ENCODE measurements around the gene OR10C1. TPM values are rescaled to one million over a fixed set of nuclear protein-coding genes. Genes with fewer than 3 reads are reported as not detected.

The OR10C1 gene
- total RNA-seq, 4 donors from 2014 or later, result not detected

DNA sequence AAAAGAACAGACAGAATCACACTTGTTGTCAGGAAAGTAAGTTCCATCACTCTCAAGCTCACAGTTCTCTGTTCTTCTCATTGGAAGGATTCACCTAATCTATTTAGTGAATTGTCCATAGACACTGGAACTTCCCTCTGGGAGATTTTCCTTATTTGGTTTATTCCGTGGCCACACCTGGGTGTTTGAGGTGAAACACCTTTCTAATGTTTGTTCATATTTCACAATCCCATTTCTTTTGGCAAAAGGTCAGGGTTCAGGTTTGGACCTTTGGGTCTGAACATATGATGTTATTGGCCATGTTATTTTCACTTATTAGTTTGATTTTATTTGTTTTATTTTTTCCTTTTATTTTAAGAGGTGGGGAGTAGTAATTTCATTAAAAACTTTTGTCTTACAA is 44.6 kb downstream of the OR10C1 start:
- DNase-seq, result no peak
- H3K4me1 ChIP-seq, result no peaks in the 10 kb centered on the region
- H3K27me3 ChIP-seq, result no peaks in the 10 kb centered on the region
- H3K27ac ChIP-seq, result no peak overlapping the region
- intact Hi-C loops (cut with DNase I; ENCODE audit: low total_unique reads), result no loop called here
- H3K9me3 ChIP-seq, result no peaks in the 10 kb centered on the region
- no peak for TF ChIP-seq POLR2AphosphoS5 (IDR thresholded peaks at IDR 0.05)
- TF ChIP-seq EP300 (IDR thresholded peaks at IDR 0.05; ENCODE audit: low read depth), result no peak
- no peak for TF ChIP-seq POLR2A (IDR thresholded peaks at IDR 0.05)
- TF ChIP-seq, protein P1, sequence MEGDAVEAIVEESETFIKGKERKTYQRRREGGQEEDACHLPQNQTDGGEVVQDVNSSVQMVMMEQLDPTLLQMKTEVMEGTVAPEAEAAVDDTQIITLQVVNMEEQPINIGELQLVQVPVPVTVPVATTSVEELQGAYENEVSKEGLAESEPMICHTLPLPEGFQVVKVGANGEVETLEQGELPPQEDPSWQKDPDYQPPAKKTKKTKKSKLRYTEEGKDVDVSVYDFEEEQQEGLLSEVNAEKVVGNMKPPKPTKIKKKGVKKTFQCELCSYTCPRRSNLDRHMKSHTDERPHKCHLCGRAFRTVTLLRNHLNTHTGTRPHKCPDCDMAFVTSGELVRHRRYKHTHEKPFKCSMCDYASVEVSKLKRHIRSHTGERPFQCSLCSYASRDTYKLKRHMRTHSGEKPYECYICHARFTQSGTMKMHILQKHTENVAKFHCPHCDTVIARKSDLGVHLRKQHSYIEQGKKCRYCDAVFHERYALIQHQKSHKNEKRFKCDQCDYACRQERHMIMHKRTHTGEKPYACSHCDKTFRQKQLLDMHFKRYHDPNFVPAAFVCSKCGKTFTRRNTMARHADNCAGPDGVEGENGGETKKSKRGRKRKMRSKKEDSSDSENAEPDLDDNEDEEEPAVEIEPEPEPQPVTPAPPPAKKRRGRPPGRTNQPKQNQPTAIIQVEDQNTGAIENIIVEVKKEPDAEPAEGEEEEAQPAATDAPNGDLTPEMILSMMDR (IDR thresholded peaks at IDR 0.05), result no peak
- H3K36me3 ChIP-seq, result no peaks in the 10 kb centered on the region
- in situ Hi-C loops (cut with MboI; ENCODE audit: low pct_ligation_motif_present in 1 of 4, low pct_unique_long_range_greater_than_20kb in 1 of 4, low sequenced_read_pairs in 3 of 4), result no loop called here
- 43 to 55% methylated on average over 1 of the region's 1 CpG for WGBS, 2 donors (ENCODE audit: low coverage in 1 of 2)
- H3K4me3 ChIP-seq, result no peak overlapping the region

DNA sequence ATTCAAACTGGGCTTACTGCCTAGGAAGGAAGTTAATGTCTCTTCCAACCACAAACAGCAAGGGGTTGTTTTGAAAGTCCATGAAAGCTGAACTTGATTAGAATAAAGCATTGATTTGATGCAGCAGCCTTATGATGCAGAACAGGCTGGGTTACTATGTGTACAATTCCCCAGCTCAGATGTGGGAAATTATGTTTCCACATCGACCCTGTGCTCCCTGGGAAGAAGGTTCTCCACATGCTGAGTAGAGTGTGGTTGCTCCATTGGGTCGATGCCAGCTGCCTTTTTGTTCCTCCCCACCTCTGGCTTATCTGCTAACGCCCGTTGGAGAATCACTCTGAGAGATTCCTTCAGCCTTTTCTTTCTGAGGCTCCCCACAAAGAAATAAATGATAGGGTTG is 47.5 kb downstream of the OR10C1 start:
- WGBS, 2 donors (ENCODE audit: low coverage in 1 of 2), result 54% methylated on average over 4 of the region's 4 CpGs; no CpG with 5 or more reads in 1 of the 2 donors
- intact Hi-C loops (cut with DNase I; ENCODE audit: low total_unique reads), result no loop called here
- no peaks in the 10 kb centered on the region for H3K36me3 ChIP-seq
- H3K9me3 ChIP-seq, result no peaks in the 10 kb centered on the region
- DNase-seq, result no peak
- H3K4me1 ChIP-seq, result no peaks in the 10 kb centered on the region
- no peaks in the 10 kb centered on the region for H3K27me3 ChIP-seq
- H3K27ac ChIP-seq, result no peak overlapping the region
- no peak overlapping the region for H3K4me3 ChIP-seq
- TF ChIP-seq POLR2AphosphoS5 (IDR thresholded peaks at IDR 0.05), result no peak
- TF ChIP-seq POLR2A (IDR thresholded peaks at IDR 0.05), result no peak
- TF ChIP-seq, protein P1 (IDR thresholded peaks at IDR 0.05), result no peak
- no peak for TF ChIP-seq EP300 (IDR thresholded peaks at IDR 0.05; ENCODE audit: low read depth)
- in situ Hi-C loops (cut with MboI; ENCODE audit: low pct_ligation_motif_present in 1 of 4, low pct_unique_long_range_greater_than_20kb in 1 of 4, low sequenced_read_pairs in 3 of 4), result no loop called here

DNA sequence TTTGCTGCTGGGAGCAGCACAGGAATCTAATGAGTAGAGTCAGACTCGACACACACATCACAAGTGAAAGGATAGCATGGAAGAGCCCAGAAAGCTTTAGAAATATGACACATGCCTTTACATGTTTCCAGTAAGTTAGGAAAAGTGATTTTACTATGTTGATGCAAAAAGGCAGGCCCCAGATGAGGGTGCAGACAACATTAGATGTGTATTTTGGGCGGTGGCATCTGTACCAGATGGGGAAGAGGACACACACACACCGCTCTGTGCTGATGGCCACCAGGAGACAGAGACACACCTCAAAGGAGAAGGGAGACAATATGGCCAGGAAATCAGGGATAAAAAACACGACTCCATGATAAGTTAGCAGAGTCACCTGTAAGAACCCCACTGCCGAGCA is 48.0 kb downstream of the OR10C1 start:
- no peak for DNase-seq
- TF ChIP-seq POLR2AphosphoS5 (IDR thresholded peaks at IDR 0.05) (no peak), EP300 (IDR thresholded peaks at IDR 0.05; ENCODE audit: low read depth) (no peak), POLR2A (IDR thresholded peaks at IDR 0.05) (no peak)
- TF ChIP-seq, protein P1 (IDR thresholded peaks at IDR 0.05), result no peak
- Histone ChIP-seq H3K27ac (no peak overlapping the region), H3K4me3 (no peak overlapping the region), H3K4me1 (no peaks in the 10 kb centered on the region), H3K27me3 (no peaks in the 10 kb centered on the region), H3K36me3 (no peaks in the 10 kb centered on the region), H3K9me3 (no peaks in the 10 kb centered on the region)
- in situ Hi-C loops (cut with MboI; ENCODE audit: low pct_ligation_motif_present in 1 of 4, low pct_unique_long_range_greater_than_20kb in 1 of 4, low sequenced_read_pairs in 3 of 4) (no loop called here), intact Hi-C loops (cut with DNase I; ENCODE audit: low total_unique reads) (no loop called here)
- WGBS, 2 donors (ENCODE audit: low coverage in 1 of 2), result 77 to 89% methylated on average over 5 of the region's 5 CpGs

DNA sequence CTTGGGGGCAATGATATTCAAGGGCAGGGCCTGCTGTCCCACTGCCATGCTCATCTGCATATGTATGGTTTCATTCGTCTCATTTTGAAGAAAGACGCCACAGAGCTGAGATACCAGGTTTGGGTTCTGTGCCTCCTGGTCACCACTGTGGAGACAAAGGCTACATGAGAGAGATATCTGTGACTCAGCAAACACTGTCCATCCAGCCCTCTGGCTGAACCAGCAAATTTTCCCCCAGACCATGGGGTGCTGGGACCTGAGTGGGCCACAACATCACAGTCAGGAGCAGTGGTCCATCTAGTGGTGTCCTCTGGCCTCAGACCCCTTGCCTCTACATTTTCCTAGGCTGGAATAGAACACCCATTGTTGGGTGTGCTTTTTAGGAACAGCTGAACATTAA is 48.6 kb downstream of the OR10C1 start, which contains the start of gene MAS1L:
MAS1L (minus strand) TSS at position 297 of the 400 bp plus-strand sequence; CDS start at position 243, 54 bp downstream.
- Histone ChIP-seq H3K9me3 (no peaks in the 10 kb centered on the region), H3K4me3 (no peak within 1 kb of the TSS), H3K27me3 (no peaks in the 10 kb centered on the region), H3K4me1 (no peaks in the 10 kb centered on the region), H3K36me3 (no peaks in the 10 kb centered on the region), H3K27ac (no peak within 1 kb of the TSS)
- WGBS, 2 donors (ENCODE audit: low coverage in 1 of 2), result 76% methylated on average over 2 of the region's 2 CpGs; no CpG with 5 or more reads in 1 of the 2 donors
- no peak for DNase-seq
- in situ Hi-C loops (cut with MboI; ENCODE audit: low pct_ligation_motif_present in 1 of 4, low pct_unique_long_range_greater_than_20kb in 1 of 4, low sequenced_read_pairs in 3 of 4) (no loop called here), intact Hi-C loops (cut with DNase I; ENCODE audit: low total_unique reads) (no loop called here)
- TF ChIP-seq EP300 (IDR thresholded peaks at IDR 0.05; ENCODE audit: low read depth), result no peak
- TF ChIP-seq, protein P1 (IDR thresholded peaks at IDR 0.05), result no peak
- TF ChIP-seq POLR2AphosphoS5 (IDR thresholded peaks at IDR 0.05), result no peak
- no peak for TF ChIP-seq POLR2A (IDR thresholded peaks at IDR 0.05)

Measured in transverse colon (tissue), 4 donors.